Activated T-helper 2 cell treated with anti-CD3 and anti-CD28 coated beads, Interferon-gamma antibody, Interleukin-2, Interleukin-4, amounts not matched to agents 10 μg/mL and 5 μg/mL and 100 μg/mL, durations not matched to agents 14 hours and 24 hours and 36 hours (primary cell): ENCODE data around the gene NAGPA. TPM values are rescaled to one million over a fixed set of nuclear protein-coding genes. Genes with fewer than 3 reads are reported as not detected.

Experiments used
- DNase-seq: peaks from one replicate; pipeline ENCODE4 v3.0.0; 2021; ENCODE audit warnings: low spot score
- H3K27ac Mint-ChIP-seq: one replicate; pipeline ENCODE4 v1.8.0; 2021; ENCODE audit warnings: mixed read lengths
- H3K27me3 Mint-ChIP-seq: one replicate; pipeline ENCODE4 v1.8.0; 2021; ENCODE audit warnings: low read depth, mixed read lengths
- H3K36me3 Mint-ChIP-seq: one replicate; pipeline ENCODE4 v1.8.0; 2021; ENCODE audit warnings: low read depth, mixed read lengths
- H3K4me1 Mint-ChIP-seq: one replicate; pipeline ENCODE4 v1.8.0; 2021; ENCODE audit warnings: low read depth, mixed read lengths
- H3K4me3 Mint-ChIP-seq: one replicate; pipeline ENCODE4 v1.8.0; 2021; ENCODE audit warnings: low read depth, mild to moderate bottlenecking, moderate library complexity, mixed read lengths
- H3K9me3 Mint-ChIP-seq: one replicate; pipeline ENCODE4 v1.8.0; 2021; ENCODE audit warnings: mixed read lengths
- intact Hi-C: fragments of 100-400 bp; cut with micrococcal nuclease; formaldehyde crosslinking; loops from one replicate; pipeline ENCODE4 v1.15.1; 2023
- total RNA-seq: library from RNA; stranded (reverse); gene quantifications from 2 replicates; pipeline ENCODE4 v1.2.3, GENCODE V29; 2022

Gene NAGPA
- total RNA-seq, 1 donor from 2014 or later, result 9.8 TPM

DNA sequence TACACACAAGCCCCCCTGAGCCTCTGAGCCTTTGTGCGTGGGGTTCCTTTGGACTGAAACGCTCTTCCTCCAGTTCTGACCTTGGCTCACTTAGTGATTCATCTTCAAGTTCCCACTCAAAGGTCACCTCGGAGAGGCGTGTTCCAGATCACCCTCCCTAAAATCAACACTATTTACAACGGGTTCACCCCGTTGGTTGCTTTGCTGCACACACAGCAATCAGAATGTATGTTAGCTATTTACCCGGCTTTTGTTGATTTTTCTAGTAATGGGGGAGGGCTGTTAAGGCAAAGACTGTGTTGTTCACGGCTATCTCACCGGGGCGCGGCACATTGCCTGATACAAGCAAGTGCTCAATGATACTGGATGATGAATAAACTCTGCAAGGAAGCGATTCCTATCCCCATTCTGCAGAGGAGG lies 977 bp downstream of the NAGPA start:
- no peaks in the 10 kb centered on the region for H3K36me3 Mint-ChIP-seq
- no peak overlapping the region for H3K27ac Mint-ChIP-seq
- H3K4me1 Mint-ChIP-seq, result peaks cover 11% of the 10 kb centered on the region
- H3K9me3 Mint-ChIP-seq, result no peaks in the 10 kb centered on the region
- no peaks in the 10 kb centered on the region for H3K27me3 Mint-ChIP-seq
- no peak for DNase-seq
- intact Hi-C loops, result loop anchor here (5.0 kb wide), 1 partner anchor 40 kb away; the partner anchor contains the start of gene ALG1
- peak overlapping the region; percentile 73 for H3K4me3 Mint-ChIP-seq

DNA sequence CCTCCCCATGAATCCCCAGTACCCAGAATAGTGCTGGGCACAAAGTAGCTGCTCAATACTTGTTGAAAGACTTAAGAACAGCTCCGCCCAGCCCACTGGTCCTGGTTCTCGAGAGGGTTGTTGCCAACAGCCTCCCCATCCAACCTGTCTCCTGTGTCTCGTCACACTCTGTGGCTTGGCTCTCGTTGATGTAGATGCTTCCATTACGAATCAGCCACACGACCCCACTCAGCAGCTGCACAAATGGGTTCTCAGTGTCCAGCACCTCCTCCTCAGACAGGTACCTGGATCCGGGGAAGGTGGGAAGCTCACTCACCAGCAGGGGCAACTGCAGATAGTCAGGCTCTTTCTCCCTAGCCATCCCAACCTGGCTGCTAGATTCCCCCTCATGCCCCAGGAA lies 2.1 kb downstream of the NAGPA start:
- intact Hi-C loops, result loop anchor here (5.0 kb wide), 1 partner anchor 41 kb away; the partner anchor contains the start of gene ALG1
- no peak for DNase-seq
- Mint-ChIP-seq H3K27me3 (no peaks in the 10 kb centered on the region), H3K4me1 (peaks cover 11% of the 10 kb centered on the region), H3K27ac (no peak overlapping the region), H3K4me3 (peak overlapping the region; percentile 49), H3K9me3 (no peaks in the 10 kb centered on the region), H3K36me3 (no peaks in the 10 kb centered on the region)

DNA sequence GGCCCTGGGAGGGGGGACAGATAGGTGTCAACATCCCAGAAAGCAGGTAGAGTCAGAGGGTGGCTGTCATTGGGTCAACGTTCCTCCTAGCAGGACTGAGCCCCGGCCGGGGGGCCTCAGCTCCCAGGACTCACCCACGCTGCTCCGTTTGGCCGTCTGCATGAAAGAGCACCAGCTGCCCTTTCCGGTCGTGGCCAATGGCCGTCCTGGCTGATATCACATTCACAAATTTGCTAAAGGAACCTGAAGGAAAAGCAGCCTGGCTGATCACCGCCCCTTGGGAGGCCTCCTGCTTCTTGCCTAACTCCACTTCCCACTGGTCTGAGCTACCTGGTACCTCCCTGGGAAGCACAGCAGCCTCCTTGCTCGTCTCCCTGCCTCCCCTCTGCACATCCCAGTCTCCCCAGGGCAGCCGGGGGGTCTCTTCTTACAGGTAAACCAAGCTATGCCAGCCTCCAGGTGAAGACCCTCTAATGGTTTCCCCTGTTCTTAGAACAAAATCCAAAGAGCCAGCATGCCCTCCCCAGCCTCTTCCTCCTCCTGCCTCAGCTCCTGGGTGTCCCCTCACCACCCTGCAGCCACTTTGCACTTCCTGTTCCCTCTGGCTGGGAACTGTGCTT lies 3.4 kb downstream of the NAGPA start:
- no peaks in the 10 kb centered on the region for H3K36me3 Mint-ChIP-seq
- H3K27me3 Mint-ChIP-seq, result no peaks in the 10 kb centered on the region
- no peak for DNase-seq
- peaks cover 11% of the 10 kb centered on the region for H3K4me1 Mint-ChIP-seq
- H3K4me3 Mint-ChIP-seq, result no peak overlapping the region
- H3K9me3 Mint-ChIP-seq, result no peaks in the 10 kb centered on the region
- H3K27ac Mint-ChIP-seq, result no peak overlapping the region
- intact Hi-C loops, result loop anchor here (5.0 kb wide), 1 partner anchor 42 kb away; the partner anchor contains the start of gene ALG1

DNA sequence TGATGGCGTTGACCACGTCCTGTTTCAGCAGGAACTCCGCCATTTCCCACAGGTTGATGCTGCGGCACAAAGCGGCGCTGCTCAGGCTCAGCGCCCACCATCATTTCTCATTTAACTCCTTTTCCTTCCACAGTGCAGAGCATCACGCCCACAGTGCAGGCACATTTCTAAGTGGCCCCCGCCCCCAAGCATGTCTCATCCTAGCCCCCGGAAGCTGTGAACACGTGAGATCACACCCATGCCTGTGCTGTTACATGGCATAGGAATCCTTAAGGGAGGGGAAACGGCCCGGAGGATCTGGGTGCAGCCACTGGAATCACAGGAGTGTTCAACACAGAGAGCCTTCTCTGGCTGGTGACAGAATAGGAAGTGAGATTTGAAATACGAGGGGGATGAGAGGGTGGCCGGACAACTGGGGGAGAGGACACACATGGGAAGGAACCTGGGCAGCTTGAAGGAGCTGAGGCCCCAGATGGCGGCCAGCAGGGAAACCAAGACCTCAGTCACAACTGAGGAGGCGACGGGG lies 4.7 kb downstream of the NAGPA start:
- no peak for DNase-seq
- no peak overlapping the region for H3K27ac Mint-ChIP-seq
- no peaks in the 10 kb centered on the region for H3K36me3 Mint-ChIP-seq
- H3K9me3 Mint-ChIP-seq, result no peaks in the 10 kb centered on the region
- intact Hi-C loops, result no loop called here
- H3K27me3 Mint-ChIP-seq, result no peaks in the 10 kb centered on the region
- peaks cover 6% of the 10 kb centered on the region for H3K4me1 Mint-ChIP-seq
- no peak overlapping the region for H3K4me3 Mint-ChIP-seq

DNA sequence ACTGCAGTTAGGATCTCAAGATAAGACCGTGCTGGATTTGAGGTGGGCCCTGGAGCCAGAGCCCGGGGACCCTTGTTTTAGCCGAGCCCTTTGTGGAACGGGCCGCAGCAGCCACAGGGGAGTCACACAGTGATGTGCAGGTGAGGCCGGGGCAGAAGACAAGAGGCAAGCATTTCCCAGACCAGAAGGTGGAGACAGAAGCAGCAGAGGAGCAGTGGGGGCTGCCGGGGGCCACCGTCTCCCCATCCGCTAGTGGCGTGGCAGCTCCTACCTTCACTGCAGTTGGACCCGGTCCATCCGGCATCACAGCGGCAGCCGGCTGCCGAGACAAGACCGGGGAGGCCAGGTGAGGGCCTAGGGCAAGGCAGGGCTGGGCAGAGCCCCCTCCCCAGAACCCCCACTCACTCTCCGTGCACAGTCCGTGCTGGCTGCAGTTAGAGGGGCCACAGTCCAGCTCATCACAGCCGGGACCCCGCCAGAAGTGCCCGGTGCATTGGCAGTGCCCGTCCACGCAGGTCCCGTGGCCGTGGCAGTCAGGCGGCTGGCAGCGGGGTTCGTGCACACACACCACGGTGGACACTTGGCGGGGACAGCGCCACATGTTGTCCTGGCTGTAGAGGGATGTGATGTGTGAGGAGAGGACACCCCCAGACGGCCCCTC lies 6.0 kb downstream of the NAGPA start:
- H3K9me3 Mint-ChIP-seq, result no peaks in the 10 kb centered on the region
- H3K36me3 Mint-ChIP-seq, result no peaks in the 10 kb centered on the region
- peaks cover 3% of the 10 kb centered on the region for H3K4me1 Mint-ChIP-seq
- no peak overlapping the region for H3K27ac Mint-ChIP-seq
- no peak for DNase-seq
- H3K27me3 Mint-ChIP-seq, result no peaks in the 10 kb centered on the region
- no peak overlapping the region for H3K4me3 Mint-ChIP-seq
- intact Hi-C loops, result no loop called here

DNA sequence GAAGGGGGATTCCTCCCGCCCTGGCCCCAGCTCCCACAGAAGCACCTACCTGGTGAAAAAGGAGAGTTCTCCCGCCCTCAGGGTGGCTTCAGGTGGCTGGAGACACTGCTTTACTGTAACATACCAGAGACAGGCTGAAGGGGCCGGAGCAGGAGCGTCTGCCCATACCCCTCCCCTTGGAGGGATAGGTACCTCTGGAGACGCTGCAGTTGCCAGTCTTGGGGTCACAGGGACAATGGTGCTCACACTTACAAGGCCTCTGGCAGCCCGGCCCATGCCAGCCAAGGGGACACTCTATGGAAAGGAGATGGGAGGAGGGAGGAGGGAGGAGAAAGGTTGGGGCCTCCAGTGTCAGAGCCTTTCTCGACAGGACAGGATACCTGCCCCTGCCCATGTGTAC lies 6.6 kb downstream of the NAGPA start:
- no peak for DNase-seq
- H3K36me3 Mint-ChIP-seq, result no peaks in the 10 kb centered on the region
- intact Hi-C loops, result no loop called here
- no peaks in the 10 kb centered on the region for H3K9me3 Mint-ChIP-seq
- H3K4me3 Mint-ChIP-seq, result no peak overlapping the region
- no peak overlapping the region for H3K27ac Mint-ChIP-seq
- H3K27me3 Mint-ChIP-seq, result no peaks in the 10 kb centered on the region
- H3K4me1 Mint-ChIP-seq, result no peaks in the 10 kb centered on the region

DNA sequence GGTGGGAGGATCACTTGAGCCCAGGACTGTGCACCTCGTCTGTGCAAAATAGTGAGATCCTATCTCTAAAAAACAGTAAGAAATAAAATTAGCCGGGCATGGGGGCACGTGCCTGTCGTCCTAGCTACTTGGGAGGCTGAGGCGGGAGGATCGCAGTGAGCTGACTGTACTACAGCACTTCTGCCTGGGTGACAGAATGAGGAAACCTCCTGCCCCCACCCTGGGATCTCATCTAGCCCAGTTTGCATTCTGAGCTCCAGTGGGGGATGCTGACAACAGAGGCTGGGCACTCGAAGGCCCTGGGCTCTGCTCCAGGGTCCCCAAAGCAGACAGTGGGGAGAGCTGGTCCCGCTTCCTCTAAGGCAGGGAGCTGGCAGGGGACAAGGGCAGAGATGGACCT lies 7.1 kb downstream of the NAGPA start:
- H3K9me3 Mint-ChIP-seq, result no peaks in the 10 kb centered on the region
- H3K4me3 Mint-ChIP-seq, result no peak overlapping the region
- intact Hi-C loops, result no loop called here
- H3K27ac Mint-ChIP-seq, result no peak overlapping the region
- no peaks in the 10 kb centered on the region for H3K36me3 Mint-ChIP-seq
- H3K4me1 Mint-ChIP-seq, result no peaks in the 10 kb centered on the region
- H3K27me3 Mint-ChIP-seq, result no peaks in the 10 kb centered on the region
- no peak for DNase-seq

DNA sequence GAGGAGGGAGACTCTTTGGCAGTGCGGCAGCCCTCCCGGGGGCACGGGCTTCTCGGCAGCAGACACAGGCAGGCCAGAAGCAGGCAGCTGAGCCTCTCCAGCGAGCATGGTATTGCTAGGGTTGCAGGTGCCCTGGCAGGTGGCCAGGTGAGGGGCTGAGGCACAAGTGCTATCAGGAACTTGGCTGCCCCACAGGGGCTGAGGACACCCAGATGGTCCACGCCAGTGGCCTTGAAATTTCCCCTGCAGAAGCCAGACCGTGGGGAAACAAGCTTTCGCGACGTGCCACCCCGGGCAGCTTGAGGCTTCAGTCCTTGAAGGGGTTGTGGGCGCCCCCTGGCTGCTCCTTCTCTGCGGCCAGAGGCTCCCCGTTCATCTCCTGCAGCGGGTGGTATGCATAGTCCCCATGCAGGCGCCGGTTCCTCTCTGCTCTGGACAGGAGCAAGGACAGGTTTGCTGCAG lies 8.5 kb downstream of the NAGPA start:
- intact Hi-C loops, result no loop called here
- no peak for DNase-seq
- Mint-ChIP-seq H3K4me3 (no peak overlapping the region), H3K9me3 (no peaks in the 10 kb centered on the region), H3K27ac (no peak overlapping the region), H3K4me1 (no peaks in the 10 kb centered on the region), H3K36me3 (no peaks in the 10 kb centered on the region), H3K27me3 (no peaks in the 10 kb centered on the region)

DNA sequence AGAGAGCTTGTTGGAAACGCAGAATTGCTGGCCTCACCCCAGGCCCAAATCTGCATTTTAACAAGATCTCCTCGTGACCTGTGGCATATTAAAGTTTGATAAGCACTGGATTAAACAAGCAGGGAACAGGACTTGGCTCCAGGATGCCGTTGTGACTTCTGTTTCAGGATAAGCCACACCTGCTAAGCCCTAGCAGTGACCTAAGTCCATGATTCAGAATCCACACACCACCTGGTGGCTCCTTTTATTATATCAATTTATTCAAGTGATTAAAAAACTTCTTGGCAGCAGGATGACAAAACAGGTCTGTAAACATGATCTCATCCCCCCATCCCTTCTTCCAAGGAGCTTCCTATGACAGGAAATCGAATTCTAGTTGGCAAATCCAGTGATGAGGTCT lies 9.1 kb downstream of the NAGPA start:
- Mint-ChIP-seq H3K27me3 (no peaks in the 10 kb centered on the region), H3K27ac (no peak overlapping the region), H3K36me3 (no peaks in the 10 kb centered on the region), H3K4me1 (no peaks in the 10 kb centered on the region), H3K9me3 (no peaks in the 10 kb centered on the region), H3K4me3 (no peak overlapping the region)
- no peak for DNase-seq
- intact Hi-C loops, result no loop called here

DNA sequence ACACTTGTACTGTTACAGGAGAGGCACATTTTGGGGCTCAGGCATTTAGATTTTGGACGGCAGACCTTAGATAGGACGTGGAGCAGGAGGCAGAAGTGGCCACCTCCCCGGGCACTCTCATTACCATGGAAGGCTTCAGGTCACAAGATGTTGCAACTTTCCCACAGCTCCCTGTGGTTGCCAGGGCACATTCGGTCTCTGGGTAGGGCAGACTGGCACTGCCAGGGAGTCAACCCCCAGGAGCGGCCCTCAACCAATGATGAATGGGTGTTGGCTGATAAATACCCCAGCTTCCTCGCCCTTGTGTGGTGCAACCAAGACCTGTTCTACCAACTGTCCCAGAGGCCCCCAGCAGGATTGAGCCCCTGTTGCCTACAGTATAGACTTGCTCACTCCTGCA lies 11.2 kb downstream of the NAGPA start:
- intact Hi-C loops, result no loop called here

DNA sequence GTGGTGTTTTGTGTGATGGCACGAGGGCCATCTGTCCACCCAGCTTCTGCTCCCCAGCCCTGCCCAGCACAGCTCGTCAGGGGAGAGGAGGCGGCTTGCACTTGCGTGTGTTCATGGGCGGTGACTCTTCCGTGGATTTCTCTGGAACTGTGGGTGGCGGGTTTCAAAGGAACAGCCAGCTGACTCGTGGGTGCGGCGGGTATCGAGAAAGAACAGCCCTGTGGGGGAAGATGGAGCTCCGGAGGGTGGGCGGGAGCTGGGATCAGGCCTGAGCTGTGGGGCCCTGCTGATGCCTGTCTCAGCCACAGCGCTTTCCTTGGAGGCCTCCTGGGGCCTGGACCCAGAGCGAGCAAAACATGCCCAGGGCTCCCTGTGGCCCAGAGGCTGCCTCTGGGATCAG lies 13.2 kb downstream of the NAGPA start:
- no peak overlapping the region for H3K27ac Mint-ChIP-seq
- H3K4me3 Mint-ChIP-seq, result no peak overlapping the region
- DNase-seq, result no peak
- H3K4me1 Mint-ChIP-seq, result no peaks in the 10 kb centered on the region
- no peaks in the 10 kb centered on the region for H3K9me3 Mint-ChIP-seq
- H3K36me3 Mint-ChIP-seq, result no peaks in the 10 kb centered on the region
- intact Hi-C loops, result no loop called here
- no peaks in the 10 kb centered on the region for H3K27me3 Mint-ChIP-seq

More for the DNA sequence above, 11.2 kb downstream of the NAGPA start:
- Mint-ChIP-seq H3K4me1 (no peaks in the 10 kb centered on the region), H3K9me3 (no peaks in the 10 kb centered on the region), H3K36me3 (no peaks in the 10 kb centered on the region), H3K4me3 (no peak overlapping the region), H3K27ac (no peak overlapping the region), H3K27me3 (no peaks in the 10 kb centered on the region)
- no peak for DNase-seq

DNA sequence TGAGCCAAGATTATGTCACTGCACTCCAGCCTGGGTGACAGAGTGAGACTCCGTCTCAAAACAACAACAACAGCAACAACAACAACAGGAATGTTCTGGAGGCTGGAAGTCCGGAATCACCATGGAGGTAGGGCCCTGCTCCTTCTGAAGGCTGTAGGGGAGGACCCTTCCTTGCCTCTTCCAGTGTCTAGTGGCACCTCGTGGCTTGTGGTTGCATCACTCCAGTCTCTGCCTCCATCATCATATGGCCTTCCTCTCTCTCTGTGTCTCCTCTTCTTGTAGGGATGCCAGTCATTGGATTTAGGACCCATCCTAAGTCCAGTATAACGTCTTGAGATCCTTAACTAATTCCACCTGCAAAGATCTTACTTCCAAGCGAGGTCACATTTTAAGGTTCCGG lies 14.0 kb downstream of the NAGPA start:
- no peak overlapping the region for H3K4me3 Mint-ChIP-seq
- no peaks in the 10 kb centered on the region for H3K9me3 Mint-ChIP-seq
- DNase-seq, result no peak
- no peaks in the 10 kb centered on the region for H3K4me1 Mint-ChIP-seq
- no peaks in the 10 kb centered on the region for H3K36me3 Mint-ChIP-seq
- intact Hi-C loops, result no loop called here
- no peak overlapping the region for H3K27ac Mint-ChIP-seq
- no peaks in the 10 kb centered on the region for H3K27me3 Mint-ChIP-seq

DNA sequence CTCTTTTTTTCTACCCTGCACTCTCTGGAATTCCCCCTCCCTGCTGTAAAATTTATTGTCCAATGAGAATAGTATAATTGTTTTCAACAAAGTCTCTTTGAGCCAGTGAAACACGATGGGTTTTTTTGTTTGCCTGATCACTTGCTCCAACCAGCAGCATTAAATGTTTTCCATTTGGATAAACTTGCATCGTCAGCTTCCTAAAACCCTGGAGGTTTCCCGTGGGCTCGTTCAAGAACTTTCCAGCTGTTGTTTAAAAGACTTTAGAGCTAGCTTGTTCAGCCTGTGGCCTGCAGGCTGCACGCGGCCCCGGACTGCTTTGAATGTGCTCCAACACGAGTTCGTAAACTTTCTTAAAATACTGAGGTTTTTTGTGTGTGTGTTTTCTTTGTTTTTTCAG lies 14.9 kb downstream of the NAGPA start:
- Mint-ChIP-seq H3K4me1 (no peaks in the 10 kb centered on the region), H3K27ac (no peak overlapping the region), H3K36me3 (no peaks in the 10 kb centered on the region), H3K9me3 (no peaks in the 10 kb centered on the region), H3K4me3 (no peak overlapping the region), H3K27me3 (no peaks in the 10 kb centered on the region)
- intact Hi-C loops, result no loop called here
- no peak for DNase-seq
